Stimulated activated naive CD8-positive, alpha-beta T cell treated with anti-CD3 and anti-CD28 coated beads, Interleukin-15, amount 100 ng/mL, for 72 hours (primary cell): ENCODE results near the gene KDM4C.

Experiments used
- ATAC-seq: fragments of 150-1000 bp; cut with Tn5 transposase; 2 replicates; pipeline ENCODE4 v1.10.0; 2021; ENCODE audit warnings: mild to moderate bottlenecking, moderate library complexity
- DNase-seq, 2 donors: peaks; one replicate each; pipeline ENCODE4 v3.0.0; 2021 to 2022
- H3K27ac Mint-ChIP-seq, 2 donors: one replicate each; pipeline ENCODE4 v1.8.0; 2022; ENCODE audit warnings: mild to moderate bottlenecking in 2 of 2, mixed read lengths in 2 of 2, moderate library complexity in 2 of 2
- H3K27me3 Mint-ChIP-seq: one replicate; pipeline ENCODE4 v1.8.0; 2022; ENCODE audit warnings: mixed read lengths
- H3K4me1 Mint-ChIP-seq: one replicate; pipeline ENCODE4 v1.8.0; 2022; ENCODE audit warnings: mild to moderate bottlenecking, mixed read lengths
- H3K4me3 Mint-ChIP-seq, 2 donors: one replicate each; pipeline ENCODE4 v1.8.0; 2022; ENCODE audit warnings: mild to moderate bottlenecking in 2 of 2, mixed read lengths in 2 of 2, moderate library complexity in 1 of 2
- H3K9me3 Mint-ChIP-seq, 2 donors: one replicate each; pipeline ENCODE4 v1.8.0; 2022; ENCODE audit warnings: mixed read lengths in 2 of 2

Gene KDM4C

DNA sequence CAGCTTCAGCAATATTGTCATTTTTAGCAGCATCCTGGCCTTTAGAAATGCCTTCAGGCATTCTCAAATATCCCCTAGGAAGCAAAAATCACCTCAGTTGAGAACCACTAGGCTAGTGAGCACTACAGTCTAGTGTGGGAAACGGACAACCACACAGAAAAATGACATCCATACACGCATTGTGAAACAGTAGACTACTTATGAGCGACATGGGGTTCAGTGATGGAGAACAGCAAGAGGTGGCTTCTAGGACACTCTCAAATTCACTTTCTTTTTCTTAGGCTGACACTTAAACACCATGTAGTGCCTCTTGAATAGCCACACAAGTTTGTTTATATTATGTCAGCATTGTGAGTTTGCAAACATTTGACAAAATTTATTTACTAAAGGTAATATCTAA lies 203.0 kb downstream of the KDM4C start:
- no peaks in the 10 kb centered on the region for H3K27me3 Mint-ChIP-seq
- H3K4me3 Mint-ChIP-seq: no peak overlapping the region
- peak overlapping the region in 1 of 2 donors; percentile 8 for H3K27ac Mint-ChIP-seq
- peaks cover 7% of the 10 kb centered on the region for H3K4me1 Mint-ChIP-seq
- DNase-seq: no peak
- H3K9me3 Mint-ChIP-seq: no peaks in the 10 kb centered on the region
- no peak for ATAC-seq

DNA sequence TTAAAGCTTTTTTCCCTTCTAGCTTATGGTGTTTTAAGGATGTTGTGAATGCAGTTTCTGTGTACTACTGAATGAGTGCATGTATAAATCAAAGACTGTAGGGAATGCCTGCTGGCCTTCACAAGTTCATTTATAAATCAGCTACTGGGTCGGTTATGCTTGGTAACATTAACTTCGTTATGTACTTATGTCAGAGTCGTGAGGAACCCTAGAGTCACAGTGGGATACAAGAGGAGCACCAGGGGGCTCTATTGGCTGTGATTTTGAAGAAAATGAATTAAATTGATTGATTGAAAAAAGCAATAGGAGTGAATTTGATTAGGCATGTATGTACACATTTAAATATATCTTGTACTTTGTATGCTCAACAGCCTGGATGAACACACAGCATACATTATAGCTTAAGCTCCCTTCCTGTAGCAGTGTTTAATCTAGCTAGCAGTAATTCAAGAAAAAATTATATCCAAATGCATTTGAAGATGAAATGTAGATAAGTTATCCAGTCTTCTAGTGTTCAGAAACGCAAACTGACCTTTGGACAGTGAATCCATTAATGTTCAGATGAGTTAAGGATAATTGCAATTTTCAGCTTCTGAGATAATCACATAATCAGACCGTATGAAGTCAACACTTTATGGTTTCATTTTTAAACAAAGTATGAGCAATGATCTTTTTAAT lies 204.2 kb downstream of the KDM4C start:
- Mint-ChIP-seq H3K27me3 (no peaks in the 10 kb centered on the region), H3K4me1 (peaks cover 6% of the 10 kb centered on the region), H3K27ac (no peak overlapping the region), H3K4me3 (no peak overlapping the region), H3K9me3 (no peaks in the 10 kb centered on the region)
- DNase-seq (no peak), ATAC-seq (no peak)

DNA sequence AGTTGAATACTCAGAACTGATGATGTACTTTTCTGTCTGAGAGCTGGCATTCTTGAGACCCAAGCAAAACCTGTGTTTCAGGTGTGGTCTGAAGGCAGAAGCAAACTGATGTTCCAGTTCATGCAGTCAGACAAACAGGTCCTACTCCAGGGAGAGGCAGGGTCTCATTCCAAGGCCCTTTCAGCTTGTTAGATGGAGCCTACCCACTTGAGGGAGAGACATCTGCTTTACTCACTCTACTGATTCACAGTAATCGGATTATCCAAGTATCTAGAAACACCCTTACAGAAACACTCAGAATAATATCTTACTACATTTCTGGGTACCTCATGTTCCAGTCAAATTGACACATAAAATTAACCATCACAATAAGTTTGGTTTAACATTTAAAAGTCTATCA lies 207.8 kb downstream of the KDM4C start:
- Mint-ChIP-seq H3K9me3 (no peaks in the 10 kb centered on the region), H3K27ac (no peak overlapping the region), H3K4me3 (no peak overlapping the region), H3K27me3 (no peaks in the 10 kb centered on the region), H3K4me1 (peaks cover 2% of the 10 kb centered on the region)
- ATAC-seq (no peak), DNase-seq (no peak)

DNA sequence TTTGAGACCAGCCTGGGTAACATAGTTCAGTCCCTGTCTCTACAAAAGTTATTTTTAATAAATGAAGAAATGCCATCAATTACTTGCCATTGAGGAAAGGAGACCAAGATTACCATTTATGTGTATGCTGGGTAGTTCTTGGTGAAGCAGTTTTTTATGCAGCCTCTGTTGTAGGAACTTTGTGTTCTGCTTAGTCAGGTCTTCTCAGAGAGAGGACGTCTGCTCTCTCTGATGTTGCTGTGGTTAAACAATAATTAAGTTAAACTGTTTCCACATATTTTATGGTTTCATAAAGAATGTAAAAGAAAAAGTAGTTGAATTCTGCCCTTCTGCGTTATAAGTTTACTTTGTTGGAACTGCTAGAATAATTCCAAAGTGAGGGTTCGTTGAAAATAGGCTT lies 210.5 kb downstream of the KDM4C start:
- no peaks in the 10 kb centered on the region for H3K9me3 Mint-ChIP-seq
- no peak for ATAC-seq
- H3K4me3 Mint-ChIP-seq: no peak overlapping the region
- H3K27ac Mint-ChIP-seq: no peak overlapping the region
- H3K4me1 Mint-ChIP-seq: peaks cover 6% of the 10 kb centered on the region
- H3K27me3 Mint-ChIP-seq: no peaks in the 10 kb centered on the region
- DNase-seq: no peak

DNA sequence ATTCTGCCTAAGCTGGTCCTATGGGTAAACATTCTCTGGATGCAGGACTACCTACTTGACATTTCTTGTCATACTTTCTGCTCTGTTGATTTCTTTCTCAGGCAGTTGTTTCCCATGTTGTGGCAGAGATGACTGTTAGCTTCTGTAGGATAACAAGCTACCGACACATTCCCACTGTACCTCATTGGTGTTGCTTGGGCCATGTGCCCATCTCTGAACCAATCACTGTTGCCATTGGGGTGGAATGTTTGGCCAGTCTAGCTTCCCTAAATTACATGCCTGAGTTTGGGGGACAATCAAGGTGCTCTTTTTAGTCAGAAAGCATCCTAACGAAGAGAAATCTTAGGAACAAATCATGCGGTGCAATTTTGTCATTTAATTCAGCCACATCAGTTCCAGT lies 212.0 kb downstream of the KDM4C start:
- peaks cover 18% of the 10 kb centered on the region for H3K4me1 Mint-ChIP-seq
- DNase-seq (no peak), ATAC-seq (no peak)
- no peaks in the 10 kb centered on the region for H3K9me3 Mint-ChIP-seq
- no peak overlapping the region for H3K4me3 Mint-ChIP-seq
- H3K27ac Mint-ChIP-seq: no peak overlapping the region
- no peaks in the 10 kb centered on the region for H3K27me3 Mint-ChIP-seq

DNA sequence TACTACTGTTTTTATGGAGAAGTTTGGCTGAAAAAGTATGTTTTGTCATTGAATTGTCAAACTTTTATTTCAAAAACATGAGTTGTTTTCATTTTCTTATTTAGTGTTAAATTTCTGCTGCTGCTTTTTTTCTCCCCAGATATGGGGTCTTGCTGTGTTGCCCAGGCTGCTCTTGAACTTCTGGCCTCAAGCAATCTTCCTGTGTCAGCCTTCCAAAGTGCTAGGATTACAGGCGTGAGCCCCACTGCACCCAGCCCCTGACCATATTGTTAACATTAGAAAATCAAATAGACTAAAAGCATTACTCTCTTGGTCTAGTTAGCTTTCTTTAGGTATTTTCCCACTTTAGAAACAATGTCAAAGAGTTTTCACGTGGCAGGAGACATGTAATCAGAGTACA lies 215.3 kb downstream of the KDM4C start:
- no peak overlapping the region for H3K4me3 Mint-ChIP-seq
- no peaks in the 10 kb centered on the region for H3K27me3 Mint-ChIP-seq
- H3K4me1 Mint-ChIP-seq: peaks cover 25% of the 10 kb centered on the region
- H3K27ac Mint-ChIP-seq: no peak overlapping the region
- H3K9me3 Mint-ChIP-seq: no peaks in the 10 kb centered on the region
- no peak for DNase-seq
- no peak for ATAC-seq

DNA sequence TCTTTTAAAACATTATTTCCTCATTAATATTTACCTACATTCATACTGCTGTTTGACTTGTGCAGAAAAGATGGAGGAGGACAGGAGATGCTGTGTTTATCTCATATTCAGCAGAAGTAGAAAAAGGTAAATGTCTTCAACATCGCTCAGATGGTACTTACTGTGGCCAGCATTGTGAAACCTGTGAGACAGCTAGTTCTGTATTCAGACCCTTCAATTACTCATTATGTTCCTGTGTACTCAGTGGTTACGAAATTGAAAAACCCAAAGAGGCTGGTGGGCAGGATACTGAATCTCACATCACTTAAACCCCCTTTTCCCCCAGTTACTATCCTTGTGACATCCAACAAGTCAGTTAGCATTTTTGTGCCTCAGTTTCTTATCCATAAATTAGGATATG lies 216.0 kb downstream of the KDM4C start:
- Mint-ChIP-seq H3K4me1 (peaks cover 25% of the 10 kb centered on the region), H3K27ac (peak overlapping the region; percentile 55 to 88), H3K9me3 (no peaks in the 10 kb centered on the region), H3K4me3 (no peak overlapping the region), H3K27me3 (no peaks in the 10 kb centered on the region)
- peak; percentile 87 for ATAC-seq
- peak in 1 of 2 donors; percentile 15 for DNase-seq

DNA sequence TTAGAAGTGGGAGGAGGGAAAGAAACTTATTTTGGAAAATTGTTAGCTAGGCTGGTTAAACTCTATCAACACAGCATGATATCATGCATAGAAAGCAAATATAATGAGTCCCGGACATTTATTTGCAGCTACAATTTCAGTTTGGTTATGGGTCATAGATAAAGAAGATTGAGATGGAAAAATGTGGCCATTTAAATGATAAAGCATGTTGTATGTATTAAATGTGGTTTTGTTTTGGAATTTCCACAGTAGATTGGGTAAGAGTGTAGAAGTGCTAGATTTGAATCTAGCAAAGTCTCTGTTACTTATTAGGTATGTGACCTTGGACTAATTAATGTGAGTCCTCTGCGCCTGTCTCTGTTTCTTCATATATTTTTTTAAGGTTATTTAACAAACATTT lies 217.4 kb downstream of the KDM4C start:
- Mint-ChIP-seq H3K4me3 (no peak overlapping the region), H3K27ac (no peak overlapping the region), H3K27me3 (no peaks in the 10 kb centered on the region), H3K9me3 (no peaks in the 10 kb centered on the region), H3K4me1 (peaks cover 25% of the 10 kb centered on the region)
- ATAC-seq: no peak
- DNase-seq: no peak

DNA sequence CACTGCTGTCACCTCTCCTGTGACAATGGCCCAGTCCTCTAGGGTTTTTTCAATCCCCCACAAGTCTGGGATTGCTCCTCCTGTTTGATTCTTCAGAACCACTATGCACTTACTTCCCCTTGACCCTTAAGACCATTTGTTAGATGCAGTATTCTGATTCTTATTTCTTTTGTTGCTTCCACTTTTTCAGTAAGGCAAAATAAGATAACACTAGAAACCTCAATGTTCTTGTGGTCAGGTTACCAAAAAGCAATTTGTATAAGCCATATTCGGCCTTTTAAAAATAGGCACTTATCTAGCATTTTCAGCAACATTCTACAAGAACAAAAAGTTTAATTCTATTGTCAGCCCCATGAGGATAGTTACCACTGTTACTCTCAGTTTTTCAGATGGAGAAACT lies 220.0 kb downstream of the KDM4C start:
- Mint-ChIP-seq H3K4me1 (peaks cover 24% of the 10 kb centered on the region), H3K27ac (no peak overlapping the region), H3K9me3 (no peaks in the 10 kb centered on the region), H3K4me3 (no peak overlapping the region), H3K27me3 (no peaks in the 10 kb centered on the region)
- ATAC-seq: no peak
- no peak for DNase-seq

DNA sequence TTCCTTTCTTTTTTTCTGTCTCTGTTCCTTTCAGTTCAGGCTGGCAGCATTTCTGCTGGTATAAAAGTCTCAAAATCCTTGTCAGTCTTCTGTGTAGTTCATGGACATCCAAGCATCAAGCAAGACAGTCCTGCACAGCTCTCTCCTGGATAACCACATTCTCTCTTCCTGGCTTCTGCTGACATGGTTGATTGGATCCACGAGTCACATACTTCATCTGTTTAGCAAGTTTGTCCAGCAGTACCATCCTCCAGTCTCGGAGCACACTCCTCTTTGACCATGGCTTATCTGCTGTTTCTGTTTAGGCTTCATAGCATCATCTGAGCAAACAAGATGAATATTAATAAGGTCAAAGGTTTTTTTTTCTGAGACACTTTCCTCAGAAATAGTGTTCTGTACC lies 220.8 kb downstream of the KDM4C start:
- Mint-ChIP-seq H3K27ac (no peak overlapping the region), H3K27me3 (no peaks in the 10 kb centered on the region), H3K4me1 (peaks cover 15% of the 10 kb centered on the region), H3K4me3 (no peak overlapping the region), H3K9me3 (no peaks in the 10 kb centered on the region)
- ATAC-seq: no peak
- no peak for DNase-seq

DNA sequence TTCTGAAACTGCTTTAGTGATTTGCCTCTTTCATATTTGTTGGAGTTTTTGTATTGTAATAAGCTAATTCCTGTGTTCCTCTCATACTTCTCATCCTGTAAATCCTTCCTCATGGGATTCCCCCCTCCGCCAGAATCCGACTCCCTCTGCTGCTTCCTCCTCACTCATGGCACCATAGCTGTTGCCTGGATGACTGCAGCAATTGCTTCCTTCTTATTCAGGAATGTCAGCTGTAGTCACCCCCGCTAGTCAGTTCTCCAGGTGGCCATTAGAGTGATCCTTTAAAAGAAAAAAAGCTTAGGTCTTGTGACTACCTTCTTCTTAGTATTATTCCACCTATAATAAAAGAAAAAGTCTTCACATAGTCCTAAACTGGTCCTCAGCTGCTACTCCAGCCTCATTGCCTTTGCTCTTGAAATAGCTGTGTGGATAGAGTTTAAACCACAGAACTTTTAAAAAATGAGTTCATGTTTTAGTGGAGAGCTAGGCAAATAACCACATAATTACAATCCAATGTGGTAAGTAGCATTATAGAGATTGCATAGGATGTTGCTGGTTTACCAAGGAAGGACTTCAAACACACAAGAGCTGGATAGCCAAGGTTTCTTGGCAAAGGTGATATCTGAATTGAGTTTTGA lies 227.3 kb downstream of the KDM4C start:
- peak overlapping the region in 1 of 2 donors; percentile 28 for H3K27ac Mint-ChIP-seq
- no peaks in the 10 kb centered on the region for H3K9me3 Mint-ChIP-seq
- no peaks in the 10 kb centered on the region for H3K27me3 Mint-ChIP-seq
- DNase-seq: no peak
- H3K4me3 Mint-ChIP-seq: no peak overlapping the region
- H3K4me1 Mint-ChIP-seq: no peaks in the 10 kb centered on the region
- no peak for ATAC-seq

DNA sequence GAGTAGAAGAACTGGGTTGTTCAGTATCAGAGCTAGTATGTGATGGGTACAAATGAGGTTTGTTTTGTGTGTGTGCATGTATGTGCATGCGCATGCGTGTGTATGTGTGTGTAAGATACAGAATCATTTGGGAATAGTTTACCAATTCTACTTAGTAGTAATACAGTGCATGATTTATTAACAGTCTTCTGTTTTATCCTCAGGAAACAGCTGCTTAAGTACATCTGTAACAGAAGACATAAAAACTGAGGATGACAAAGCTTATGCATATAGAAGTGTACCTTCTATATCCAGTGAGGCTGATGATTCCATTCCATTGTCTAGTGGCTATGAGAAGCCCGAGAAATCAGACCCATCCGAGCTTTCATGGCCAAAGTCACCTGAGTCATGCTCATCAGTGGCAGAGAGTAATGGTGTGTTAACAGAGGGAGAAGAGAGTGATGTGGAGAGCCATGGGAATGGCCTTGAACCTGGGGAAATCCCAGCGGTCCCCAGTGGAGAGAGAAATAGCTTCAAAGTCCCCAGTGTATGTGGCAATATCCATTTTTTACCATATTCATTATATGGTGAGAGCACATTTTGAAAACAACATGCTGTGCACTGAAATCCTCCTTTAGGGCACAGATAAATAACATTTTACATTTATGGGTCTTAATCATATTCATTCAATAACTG lies 228.5 kb downstream of the KDM4C start:
- DNase-seq: no peak
- Mint-ChIP-seq H3K9me3 (no peaks in the 10 kb centered on the region), H3K4me3 (no peak overlapping the region), H3K27me3 (no peaks in the 10 kb centered on the region), H3K4me1 (no peaks in the 10 kb centered on the region), H3K27ac (no peak overlapping the region)
- no peak for ATAC-seq

DNA sequence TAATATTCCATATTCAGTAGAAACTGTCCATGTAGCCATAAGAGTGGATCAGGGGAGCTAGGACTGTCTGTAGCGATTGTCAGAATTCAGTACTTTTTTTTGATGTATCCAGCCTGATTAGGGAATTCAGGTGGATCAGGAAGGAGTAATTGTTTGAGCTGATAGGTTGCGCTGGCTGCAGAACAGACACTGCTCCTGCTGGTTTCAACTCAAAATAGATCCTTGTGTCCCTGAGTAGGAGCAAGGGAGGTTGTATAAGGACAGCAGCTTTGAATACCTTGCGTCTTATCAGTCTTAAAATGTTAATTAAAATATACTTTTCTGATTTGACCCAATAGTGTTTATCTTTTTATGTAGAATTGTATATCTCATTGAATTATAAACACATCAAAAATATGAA lies 229.6 kb downstream of the KDM4C start:
- no peak overlapping the region for H3K27ac Mint-ChIP-seq
- H3K9me3 Mint-ChIP-seq: no peaks in the 10 kb centered on the region
- H3K4me1 Mint-ChIP-seq: no peaks in the 10 kb centered on the region
- no peaks in the 10 kb centered on the region for H3K27me3 Mint-ChIP-seq
- DNase-seq (no peak), ATAC-seq (no peak)
- H3K4me3 Mint-ChIP-seq: no peak overlapping the region

DNA sequence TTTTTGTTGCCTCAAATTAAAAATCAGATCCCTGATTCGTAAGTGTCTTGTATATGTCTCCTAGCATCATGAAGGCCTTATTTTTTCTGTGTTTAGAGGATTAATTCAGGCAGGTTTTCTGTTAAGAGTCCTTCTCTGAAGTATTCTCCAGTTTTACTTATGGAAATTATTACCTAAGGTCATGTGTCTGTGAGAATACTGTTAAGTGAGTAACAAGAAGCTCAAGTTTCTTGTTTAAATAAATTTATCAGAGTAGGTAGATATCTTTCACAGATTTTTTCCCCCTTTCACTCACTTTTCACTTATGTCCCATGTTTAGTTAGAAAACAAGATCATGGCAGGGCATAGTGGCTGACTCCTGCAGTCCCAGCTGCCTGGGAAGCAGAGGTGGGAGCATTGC lies 233.6 kb downstream of the KDM4C start:
- H3K27ac Mint-ChIP-seq: no peak overlapping the region
- no peak overlapping the region for H3K4me3 Mint-ChIP-seq
- no peaks in the 10 kb centered on the region for H3K9me3 Mint-ChIP-seq
- ATAC-seq: no peak
- no peaks in the 10 kb centered on the region for H3K4me1 Mint-ChIP-seq
- no peaks in the 10 kb centered on the region for H3K27me3 Mint-ChIP-seq
- DNase-seq: no peak

DNA sequence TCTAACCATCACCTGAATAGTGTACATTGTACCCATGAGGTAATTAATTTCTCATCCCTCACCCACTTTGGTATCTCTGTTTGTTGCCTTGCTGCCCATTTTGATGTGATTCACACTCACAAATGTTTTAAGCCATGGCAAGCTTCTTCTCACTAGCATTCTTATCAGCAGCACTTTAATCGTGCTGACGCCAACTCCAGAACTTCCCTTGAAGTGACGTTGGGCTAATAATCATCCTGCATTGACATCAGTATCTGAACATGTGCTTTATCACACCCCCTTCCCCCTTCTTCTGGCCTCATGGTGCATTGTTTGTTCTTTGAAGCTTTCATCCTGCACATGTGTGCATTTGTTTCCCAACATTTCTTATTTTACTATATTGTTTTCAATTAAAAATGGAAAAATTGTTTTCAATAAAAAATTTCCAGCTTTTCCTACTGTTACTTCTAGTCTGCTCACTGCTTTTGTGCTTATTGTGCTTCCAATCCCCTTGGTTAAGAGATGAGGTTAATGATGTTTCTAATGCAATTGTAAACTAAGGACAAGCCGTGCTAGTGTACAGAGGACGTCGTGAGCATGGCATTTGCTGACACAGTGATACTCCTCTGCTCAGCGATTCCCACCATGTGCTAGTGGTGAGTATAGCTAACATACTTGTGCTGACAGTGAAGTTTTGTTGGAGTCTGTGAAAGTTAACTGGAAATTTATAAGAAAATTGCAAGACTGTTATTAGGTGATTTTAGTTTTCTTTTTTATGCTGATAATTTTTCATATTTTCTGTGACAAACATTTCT lies 238.5 kb downstream of the KDM4C start:
- Mint-ChIP-seq H3K4me3 (no peak overlapping the region), H3K27ac (no peak overlapping the region), H3K27me3 (no peaks in the 10 kb centered on the region), H3K4me1 (no peaks in the 10 kb centered on the region), H3K9me3 (no peaks in the 10 kb centered on the region)
- no peak for DNase-seq
- no peak for ATAC-seq

DNA sequence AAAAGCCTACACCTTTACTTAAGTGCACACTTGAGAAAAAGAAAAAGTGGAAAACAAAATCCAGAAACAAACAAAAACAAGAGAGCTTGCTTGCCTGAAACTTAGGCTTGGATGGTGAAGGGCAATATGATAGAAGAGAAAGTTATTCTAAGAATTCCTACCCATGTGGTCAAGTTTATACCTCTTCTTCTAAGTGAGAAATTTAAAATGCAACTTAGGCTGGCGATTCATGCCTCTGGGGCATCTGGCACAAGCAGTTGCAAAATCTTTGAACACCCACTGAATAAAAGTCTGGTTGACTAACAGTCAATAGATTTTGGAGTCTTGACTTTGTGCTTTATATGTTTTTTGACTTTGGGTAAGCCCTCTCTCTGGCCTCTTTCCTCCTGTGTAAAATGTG lies 239.6 kb downstream of the KDM4C start:
- Mint-ChIP-seq H3K4me3 (no peak overlapping the region), H3K4me1 (no peaks in the 10 kb centered on the region), H3K9me3 (no peaks in the 10 kb centered on the region), H3K27ac (no peak overlapping the region), H3K27me3 (no peaks in the 10 kb centered on the region)
- DNase-seq (no peak), ATAC-seq (no peak)
